ENCODE measurements around the gene ATP5IF1. TPM values are rescaled to one million over a fixed set of nuclear protein-coding genes. Genes with fewer than 3 reads are reported as not detected.

The ATP5IF1 gene
- total RNA-seq, 1 donor from 2014 or later = 449 TPM

Other genes starting within 250 kb of the ATP5IF1 start
- 21.1 TPM for gene EYA3, start 147.5 kb upstream of the ATP5IF1 start, total RNA-seq
- 2.2 TPM for gene PTAFR, start 59.4 kb upstream of the ATP5IF1 start, total RNA-seq
- gene DNAJC8, start 3.1 kb upstream of the ATP5IF1 start, total RNA-seq = 62.3 TPM
- gene SESN2, start 23.4 kb downstream of the ATP5IF1 start, total RNA-seq = 2.7 TPM
- gene MED18, start 92.9 kb downstream of the ATP5IF1 start, total RNA-seq = 8.4 TPM
- 17.9 TPM for gene PHACTR4, start 133.6 kb downstream of the ATP5IF1 start, total RNA-seq